GM21717 (cell line): ENCODE results near the gene KRT74.
"Not testable (repeated sequence)": the region's sequence is repeated elsewhere in the genome, so short reads cannot be mapped to it uniquely, and the experiment has no call there.

ENCODE experiments used
- ATAC-seq: cut with Tn5 transposase; IDR thresholded peaks from one replicate; pipeline ENCODE4 v1.9.1; 2021; ENCODE audit warnings: mild to moderate bottlenecking, moderate library complexity; ENCODE audit not compliant: unreplicated experiment

KRT74 gene

GRCh38 chr12:52603314-52603713 is 29.7 kb upstream of the KRT74 start:
- ATAC-seq, result no peak

DNA sequence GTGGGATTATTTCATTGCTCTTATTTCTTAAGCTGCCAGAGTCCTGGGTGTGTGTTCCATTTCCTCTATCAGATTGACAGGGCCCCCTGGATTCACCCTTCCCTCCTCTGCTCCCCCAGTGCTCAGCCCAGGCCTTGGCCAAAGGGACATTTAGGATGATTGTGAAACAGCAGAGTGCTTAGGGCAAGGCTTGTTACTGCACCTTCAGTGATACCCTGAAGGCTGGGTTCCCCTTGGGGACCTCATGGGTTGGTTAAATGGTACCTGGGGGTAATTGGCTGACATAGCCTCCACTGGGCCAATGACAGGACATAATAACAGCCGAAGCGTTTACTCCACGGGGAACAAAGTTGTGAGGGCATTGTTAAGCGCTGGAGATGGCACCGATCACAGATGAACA is 28.9 kb upstream of the KRT74 start:
- ATAC-seq, result no peak

GRCh38 chr12:52601671-52602070 is 28.0 kb upstream of the KRT74 start:
- no peak for ATAC-seq

- no peak for ATAC-seq
Measured at GRCh38 chr12:52600941-52601481, 27.4 kb upstream of the KRT74 start, which contains the start of gene KRT72. TSS of gene KRT72 (minus strand) at chr12:52601463. CDS start at chr12:52601452, 11 bp downstream.

- no peak for ATAC-seq
Measured at GRCh38 chr12:52600475-52600874, 26.8 kb upstream of the KRT74 start.

DNA sequence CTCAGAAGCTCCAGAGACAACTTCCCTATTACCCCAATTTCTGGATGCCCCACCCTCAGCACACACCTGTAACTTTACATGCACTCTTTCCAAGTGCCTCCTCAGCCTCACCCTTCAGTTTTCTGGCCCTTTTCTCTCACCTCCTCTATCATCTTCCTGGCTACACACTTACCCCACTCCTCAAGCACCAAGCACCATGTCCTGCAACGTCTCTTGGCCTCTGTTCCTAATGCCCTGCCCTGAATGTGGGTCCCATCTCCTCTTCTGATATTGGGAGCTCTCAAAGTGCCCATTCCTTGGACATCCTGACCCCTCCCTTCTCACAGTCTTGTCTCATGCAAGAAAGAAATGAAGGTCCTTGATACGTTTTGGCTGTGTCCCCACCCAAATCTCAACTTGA is 26.4 kb upstream of the KRT74 start:
- no peak for ATAC-seq

DNA sequence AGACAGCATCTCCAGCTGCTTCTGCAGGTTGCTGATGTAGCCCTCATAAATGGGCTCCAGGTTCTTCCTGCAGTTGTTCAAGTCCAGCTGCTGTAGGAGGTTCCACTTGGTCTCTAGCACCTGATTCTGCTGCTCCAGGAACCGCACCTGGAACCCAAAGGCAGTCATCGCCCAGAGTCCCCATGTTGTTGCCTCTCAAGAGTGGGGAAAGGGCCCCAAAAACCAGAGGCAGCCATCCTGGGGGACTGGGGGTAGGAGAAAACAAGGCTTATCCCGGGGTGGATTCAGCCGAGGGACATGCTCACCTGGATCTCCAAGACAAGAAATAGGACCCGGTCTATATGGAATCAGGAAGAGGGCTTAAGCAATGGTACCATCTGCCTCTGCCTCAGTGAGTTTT is 25.3 kb upstream of the KRT74 start:
- ATAC-seq, result no peak

- ATAC-seq, result not testable (repeated sequence)
Measured at GRCh38 chr12:52594237-52594636, 20.6 kb upstream of the KRT74 start.

DNA sequence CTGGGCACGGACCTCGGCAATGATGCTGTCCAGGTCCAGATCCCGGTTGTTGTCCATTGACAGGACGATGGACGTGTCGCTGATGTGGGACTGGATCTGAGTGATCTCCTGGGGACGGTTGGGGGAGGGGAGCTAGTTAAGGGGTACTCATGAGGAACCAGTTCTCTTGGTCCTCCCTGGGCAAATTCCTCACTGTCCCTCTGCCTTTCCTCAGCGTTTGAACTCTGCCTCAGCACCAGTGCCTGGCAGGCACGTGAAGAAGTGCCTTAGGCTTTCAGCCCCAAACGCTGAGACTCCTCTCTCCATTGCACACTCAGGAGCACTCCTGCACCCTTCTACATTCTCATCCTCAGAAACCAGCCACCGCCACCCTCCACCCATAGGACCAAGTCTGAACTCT is 17.9 kb upstream of the KRT74 start:
- ATAC-seq, result no peak

DNA sequence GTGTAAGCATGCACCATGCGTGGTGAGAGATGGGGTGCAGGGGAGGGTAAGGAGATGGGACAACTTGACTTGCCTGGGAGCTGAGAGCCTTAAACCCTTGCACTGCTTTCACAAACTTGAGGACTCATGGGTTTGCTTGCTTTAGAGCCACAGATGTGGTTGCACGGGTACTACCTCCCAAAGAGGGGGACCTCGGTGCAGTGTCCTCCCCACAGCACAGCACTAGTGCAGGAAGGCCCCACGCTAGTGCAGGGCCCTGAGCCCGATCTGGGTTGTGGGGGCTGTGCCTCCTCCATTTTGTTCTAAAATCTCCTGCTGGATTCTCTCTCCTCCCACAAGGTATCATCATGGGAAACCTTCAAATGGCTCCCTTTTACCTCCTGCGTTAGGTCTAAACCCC is 16.4 kb upstream of the KRT74 start:
- ATAC-seq, result no peak

DNA sequence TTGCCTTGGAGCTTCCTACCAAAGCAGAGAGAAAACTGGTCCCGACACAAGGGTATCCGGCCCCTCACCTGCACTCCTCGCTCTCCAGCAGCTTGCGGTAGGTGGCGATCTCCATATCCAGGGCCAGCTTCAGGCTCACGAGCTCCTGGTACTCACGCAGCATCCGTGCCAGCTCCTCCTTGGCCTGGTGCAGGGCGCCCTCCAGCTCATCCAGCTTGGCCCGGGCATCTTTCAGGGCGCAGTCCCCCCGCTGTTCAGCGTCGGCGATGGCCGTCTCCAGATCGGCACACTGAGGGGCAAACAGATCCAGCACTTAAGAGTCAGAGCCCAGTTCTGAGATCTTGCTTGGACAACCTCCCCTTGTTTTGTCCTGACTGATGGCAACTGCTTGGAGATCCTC is 13.9 kb upstream of the KRT74 start:
- no peak for ATAC-seq

DNA sequence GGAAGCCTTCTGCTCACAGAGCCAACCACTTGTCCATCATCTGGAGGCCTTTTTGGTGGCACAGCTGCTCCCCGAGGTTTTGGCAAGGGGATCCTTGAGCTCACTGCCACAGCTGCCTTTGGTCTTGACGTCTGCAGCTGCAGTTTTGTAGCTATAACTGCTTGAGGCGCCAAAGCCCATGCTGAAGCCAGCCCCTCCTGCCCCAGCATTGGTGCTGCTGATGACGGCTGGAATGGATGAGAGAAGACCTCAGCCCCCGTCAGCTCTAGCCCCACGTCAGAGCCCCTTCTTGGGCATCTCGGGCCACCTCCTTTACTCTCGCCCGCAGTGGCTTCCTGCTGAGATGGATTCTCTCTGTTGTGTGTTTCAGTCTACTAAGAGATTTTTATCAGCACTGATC is 12.3 kb upstream of the KRT74 start:
- no peak for ATAC-seq

DNA sequence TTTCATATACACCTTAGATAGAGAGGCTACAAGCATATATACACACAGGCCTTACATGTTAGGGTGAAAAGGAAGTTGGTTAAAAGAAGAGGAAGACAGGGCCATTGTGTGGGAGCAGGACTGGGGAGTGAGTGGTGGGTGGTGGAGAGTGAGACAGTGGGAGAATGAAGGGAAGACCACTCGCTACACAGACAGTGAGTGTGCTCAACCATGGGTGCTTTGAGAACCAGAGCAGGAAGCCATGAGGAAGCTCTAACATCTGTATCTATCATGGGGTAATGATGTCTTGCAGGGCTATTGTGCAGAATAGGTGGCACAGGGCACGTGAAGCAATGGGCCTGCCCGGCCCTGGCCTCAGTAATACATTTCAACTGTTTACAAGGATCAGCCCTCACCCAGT is 11.4 kb upstream of the KRT74 start:
- no peak for ATAC-seq

DNA sequence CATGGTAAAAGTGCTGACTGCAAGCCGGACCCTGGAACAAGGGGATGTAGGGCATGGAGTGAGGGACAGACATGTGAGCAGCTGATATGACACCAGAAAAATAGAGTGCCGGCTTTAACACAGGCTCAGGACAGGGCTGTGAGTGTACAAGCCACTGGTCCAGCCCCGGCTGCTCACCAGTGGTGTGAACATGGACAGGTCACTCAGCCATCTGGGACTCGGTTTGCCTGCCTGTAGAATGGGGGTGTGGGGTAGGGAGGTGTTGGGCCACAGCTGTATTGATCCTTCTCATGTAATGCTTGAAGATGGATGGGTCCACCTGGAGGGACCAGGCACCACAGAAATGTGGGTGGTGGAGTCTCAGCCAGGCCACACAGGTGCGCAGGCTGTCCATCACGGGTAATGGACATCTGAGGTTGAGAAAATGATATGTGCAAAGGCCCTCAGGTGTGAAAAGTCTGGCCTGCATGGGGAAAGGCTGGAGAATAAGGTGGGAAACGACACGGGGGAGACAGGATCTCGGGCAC is 10.6 kb upstream of the KRT74 start:
- ATAC-seq, result no peak

GRCh38 chr12:52582971-52583456 is 9.4 kb upstream of the KRT74 start:
- no peak for ATAC-seq

- no peak for ATAC-seq
Measured at GRCh38 chr12:52582486-52582885, 8.8 kb upstream of the KRT74 start.

DNA sequence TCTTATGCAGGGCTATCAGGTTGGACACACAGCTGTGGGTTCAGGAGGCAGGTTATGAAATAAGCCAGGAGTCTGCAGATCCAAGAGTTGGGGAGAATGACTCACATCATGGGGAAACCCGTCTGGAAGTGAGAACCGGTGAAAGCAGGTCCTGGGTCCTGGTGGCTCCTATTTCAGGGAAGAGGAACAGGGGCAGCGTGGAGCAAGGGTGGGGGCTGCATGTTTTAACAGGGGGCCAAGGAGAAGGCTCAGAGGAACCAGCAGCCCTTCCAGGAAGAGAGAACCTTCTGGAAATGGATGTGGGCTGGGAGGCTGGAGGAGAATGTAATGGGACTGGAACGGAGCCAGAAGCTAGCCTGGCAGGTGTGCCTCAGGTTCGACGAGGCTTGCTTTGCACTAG is 7.8 kb upstream of the KRT74 start:
- ATAC-seq, result no peak

DNA sequence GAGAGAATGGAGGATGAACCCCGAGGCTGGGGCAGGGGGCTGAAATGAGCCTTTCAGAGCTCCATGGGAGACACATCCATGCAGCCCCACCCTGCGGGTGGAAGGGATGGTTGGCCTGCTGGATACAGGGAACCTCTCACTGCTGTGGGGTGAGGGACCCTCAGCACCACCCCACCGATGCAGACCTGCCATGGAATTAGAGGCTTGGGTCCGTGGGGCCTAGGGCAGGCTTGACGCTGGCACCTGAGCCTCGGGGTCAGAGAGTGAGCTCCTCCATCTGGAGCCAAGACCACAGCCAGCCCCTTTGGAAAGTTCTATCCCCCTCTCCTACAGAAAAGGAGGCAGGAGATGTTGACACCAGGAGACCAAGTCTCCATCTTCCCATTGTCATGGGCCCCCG is 7.4 kb upstream of the KRT74 start:
- no peak for ATAC-seq

DNA sequence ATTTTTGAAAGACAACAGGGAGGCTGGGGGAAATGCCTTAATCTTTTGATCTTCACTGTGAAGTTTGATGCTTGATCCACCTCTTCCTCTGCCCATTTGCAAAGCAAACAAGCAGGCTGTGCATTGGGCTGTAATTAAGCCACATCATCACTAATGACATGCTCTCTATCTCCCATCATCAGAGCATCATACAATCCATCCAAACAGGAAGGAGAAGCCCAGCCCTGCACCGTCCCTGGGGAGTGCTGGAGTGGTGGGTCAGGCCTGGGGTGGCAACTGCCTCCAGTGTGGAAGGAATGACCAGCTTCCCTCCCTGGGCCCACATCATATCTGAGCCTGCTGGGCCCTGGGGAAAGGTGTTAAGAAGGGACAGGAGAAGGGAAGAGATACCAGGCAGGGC is 6.9 kb upstream of the KRT74 start:
- no peak for ATAC-seq

DNA sequence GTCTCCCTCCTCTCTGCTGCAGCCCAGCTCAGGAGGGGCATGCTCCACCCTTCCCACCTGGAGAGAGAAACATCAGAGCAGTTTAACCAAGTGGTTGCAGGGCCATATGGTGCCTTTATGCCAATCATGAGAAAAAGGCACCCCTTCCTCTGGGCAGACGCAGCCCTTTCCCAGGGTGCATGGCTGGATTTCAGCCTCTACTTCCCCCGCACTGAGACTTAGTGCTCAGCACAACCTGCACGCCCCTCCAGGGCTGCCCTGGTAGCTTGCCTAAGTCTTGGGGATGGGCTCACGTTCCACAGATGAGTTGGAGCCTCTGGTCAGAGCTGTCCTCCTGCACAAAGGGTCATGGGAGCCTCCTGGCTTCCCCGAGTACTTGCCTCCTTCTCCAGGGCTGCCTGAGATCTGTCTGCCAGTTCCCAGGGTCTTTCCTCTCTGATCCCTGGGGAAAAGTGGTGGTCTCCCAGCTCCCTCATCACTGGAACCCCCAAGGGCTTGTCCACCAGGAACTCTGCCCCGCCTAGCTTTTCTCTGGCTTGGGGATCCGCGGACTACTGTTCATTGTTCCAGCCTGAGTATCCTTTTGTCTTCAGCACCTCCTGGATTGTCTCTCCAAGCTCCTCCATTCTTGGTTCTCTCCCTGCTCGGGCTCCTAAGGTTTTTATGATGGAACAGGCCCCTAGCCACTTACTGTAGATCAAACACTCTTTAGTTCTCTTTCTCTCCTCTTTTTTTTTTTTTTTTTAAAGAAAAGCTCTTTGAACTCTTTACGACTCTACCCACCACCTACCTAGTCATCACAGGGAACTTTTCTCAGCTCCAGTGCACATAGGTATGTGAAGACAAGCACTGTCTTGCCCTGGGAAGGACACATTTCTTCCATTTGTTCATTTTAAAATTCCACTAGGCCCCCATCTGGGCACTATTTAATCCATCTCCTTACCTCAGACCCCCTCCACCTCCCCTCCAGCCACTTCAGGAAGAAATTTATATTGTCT is 6.1 kb upstream of the KRT74 start:
- no peak for ATAC-seq

DNA sequence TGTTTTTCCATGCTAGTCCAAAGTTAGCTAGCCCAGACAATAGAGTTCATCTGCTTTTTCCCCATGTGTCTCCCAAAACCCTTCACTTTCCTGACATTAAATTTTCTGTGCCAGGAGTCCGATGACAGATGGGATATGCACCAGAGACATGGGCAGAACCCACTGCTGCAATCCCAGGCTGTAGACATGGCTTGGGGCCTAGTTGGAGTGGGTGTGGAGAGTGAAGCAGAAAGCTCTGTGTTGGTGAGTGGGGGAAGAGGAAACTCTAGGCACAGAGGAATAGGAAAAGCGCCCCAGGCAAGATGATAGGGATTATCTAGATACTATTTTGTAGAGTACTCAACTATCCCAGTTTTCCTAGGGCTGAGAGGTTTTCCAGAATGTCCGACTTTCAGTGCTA is 4.8 kb upstream of the KRT74 start:
- ATAC-seq, result no peak

GRCh38 chr12:52577316-52577715 is 3.7 kb upstream of the KRT74 start:
- ATAC-seq, result no peak
